ENCODE data around the gene TLCD3B. TPM values are rescaled to one million over a fixed set of nuclear protein-coding genes. Genes with fewer than 3 reads are reported as not detected.

The TLCD3B gene
- total RNA-seq, 1 experiment from 2014 or later: 20.9 TPM

DNA sequence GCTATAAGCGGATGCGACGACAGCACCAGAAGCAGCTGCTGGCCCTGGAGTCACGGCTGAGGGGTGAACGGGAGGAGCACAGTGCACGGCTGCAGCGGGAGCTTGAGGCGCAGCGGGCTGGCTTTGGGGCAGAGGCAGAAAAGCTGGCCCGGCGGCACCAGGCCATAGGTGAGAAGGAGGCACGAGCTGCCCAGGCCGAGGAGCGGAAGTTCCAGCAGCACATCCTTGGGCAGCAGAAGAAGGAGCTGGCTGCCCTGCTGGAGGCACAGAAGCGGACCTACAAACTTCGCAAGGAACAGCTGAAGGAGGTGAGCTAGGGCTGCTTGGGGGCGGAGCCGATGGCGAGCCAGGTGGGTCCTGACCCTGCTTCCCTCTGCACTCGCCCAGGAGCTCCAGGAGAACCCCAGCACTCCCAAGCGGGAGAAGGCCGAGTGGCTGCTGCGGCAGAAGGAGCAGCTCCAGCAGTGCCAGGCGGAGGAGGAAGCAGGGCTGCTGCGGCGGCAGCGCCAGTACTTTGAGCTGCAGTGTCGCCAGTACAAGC is 45.7 kb downstream of the TLCD3B start:
- H2BK5ac ChIP-seq (ENCODE audit: insufficient read length, low read length): no peak overlapping the region
- no peak overlapping the region for H2BK20ac ChIP-seq (ENCODE audit: low read depth, low read length, poor library complexity, severe bottlenecking)
- no peak overlapping the region for H2AK5ac ChIP-seq (ENCODE audit: insufficient read length, low read length)
- no peak overlapping the region for H4K8ac ChIP-seq (replicated peaks; ENCODE audit: insufficient read length, low read depth, low read length)
- no peak overlapping the region for H3K23ac ChIP-seq (ENCODE audit: insufficient read length, low read depth, low read length)
- H3K79me1 ChIP-seq (ENCODE audit: insufficient read depth, low read depth, low read length, poor library complexity, severe bottlenecking): no peaks in the 10 kb centered on the region
- no peaks in the 10 kb centered on the region for H3K79me2 ChIP-seq (ENCODE audit: insufficient read depth, low read length)
- WGBS (ENCODE audit: extremely low coverage, insufficient read length, low lambda C conversion rate): no CpG with 5 or more reads among the region's 28 CpGs
- no peaks in the 10 kb centered on the region for H3K23me2 ChIP-seq (ENCODE audit: insufficient read length, low read depth, low read length, poor library complexity, severe bottlenecking)
- no peak overlapping the region for H4K5ac ChIP-seq (ENCODE audit: insufficient read length, low read depth, low read length)
- H2BK120ac ChIP-seq (ENCODE audit: low read depth, low read length, poor library complexity, severe bottlenecking): no peak overlapping the region
- no peak overlapping the region for H3K56ac ChIP-seq (ENCODE audit: insufficient read length, low read depth, low read length)
- DNase-seq: no peak
- TF ChIP-seq, protein P1, sequence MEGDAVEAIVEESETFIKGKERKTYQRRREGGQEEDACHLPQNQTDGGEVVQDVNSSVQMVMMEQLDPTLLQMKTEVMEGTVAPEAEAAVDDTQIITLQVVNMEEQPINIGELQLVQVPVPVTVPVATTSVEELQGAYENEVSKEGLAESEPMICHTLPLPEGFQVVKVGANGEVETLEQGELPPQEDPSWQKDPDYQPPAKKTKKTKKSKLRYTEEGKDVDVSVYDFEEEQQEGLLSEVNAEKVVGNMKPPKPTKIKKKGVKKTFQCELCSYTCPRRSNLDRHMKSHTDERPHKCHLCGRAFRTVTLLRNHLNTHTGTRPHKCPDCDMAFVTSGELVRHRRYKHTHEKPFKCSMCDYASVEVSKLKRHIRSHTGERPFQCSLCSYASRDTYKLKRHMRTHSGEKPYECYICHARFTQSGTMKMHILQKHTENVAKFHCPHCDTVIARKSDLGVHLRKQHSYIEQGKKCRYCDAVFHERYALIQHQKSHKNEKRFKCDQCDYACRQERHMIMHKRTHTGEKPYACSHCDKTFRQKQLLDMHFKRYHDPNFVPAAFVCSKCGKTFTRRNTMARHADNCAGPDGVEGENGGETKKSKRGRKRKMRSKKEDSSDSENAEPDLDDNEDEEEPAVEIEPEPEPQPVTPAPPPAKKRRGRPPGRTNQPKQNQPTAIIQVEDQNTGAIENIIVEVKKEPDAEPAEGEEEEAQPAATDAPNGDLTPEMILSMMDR (conservative IDR thresholded peaks at IDR 0.05): no peak
- Mint-ChIP-seq H3K36me3 (ENCODE audit: insufficient read depth in 1 of 3, low read depth in 3 of 3) (peaks cover 46 to 87% (median 81%) of the 10 kb centered on the region in 3 experiments), H3K27me3 (ENCODE audit: low read depth) (no peaks in the 10 kb centered on the region), H3K9me3 (no peaks in the 10 kb centered on the region), H3K4me1 (no peaks in the 10 kb centered on the region), H3K27ac (no peak overlapping the region), H3K4me3 (no peak overlapping the region)
- H3K4me1 ChIP-seq (ENCODE audit: insufficient read depth, low read length): no peaks in the 10 kb centered on the region
- H4K91ac ChIP-seq (ENCODE audit: insufficient read length, low read depth, low read length): no peak overlapping the region
- H2BK15ac ChIP-seq (ENCODE audit: low read depth, low read length): no peak overlapping the region
- no peak overlapping the region for H3K18ac ChIP-seq (ENCODE audit: insufficient read length, low read depth, low read length)
- no peak overlapping the region for H3K4me2 ChIP-seq (ENCODE audit: insufficient read depth, insufficient read length, low read length)
- no peak overlapping the region for H3K27ac ChIP-seq (ENCODE audit: insufficient read length, low read depth, low read length)
- H3K4ac ChIP-seq (ENCODE audit: low read depth, low read length): no peak overlapping the region
- H3K9me3 ChIP-seq (ENCODE audit: control insufficient read depth, low read depth, low read length): no peaks in the 10 kb centered on the region
- no peaks in the 10 kb centered on the region for H4K20me1 ChIP-seq (ENCODE audit: control insufficient read depth, insufficient read depth, insufficient read length)
- H3K9ac ChIP-seq (ENCODE audit: extremely low read depth, insufficient read length, low read length): no peak overlapping the region
- no peak overlapping the region for H2AFZ ChIP-seq (ENCODE audit: low read length)
- H3K14ac ChIP-seq (ENCODE audit: insufficient read depth, low read length): no peak overlapping the region
- no peaks in the 10 kb centered on the region for H3K27me3 ChIP-seq (ENCODE audit: insufficient read depth, low read length)
- no peak overlapping the region for H3T11ph ChIP-seq (ENCODE audit: low read length)
- no peak overlapping the region for H2BK12ac ChIP-seq (ENCODE audit: insufficient read length, low read depth, low read length)

All from H9 (cell line).